Sigmoid colon (tissue), 4 donors: ENCODE data around the gene PROSER3.

Experiments
- EP300 ChIP-seq, 4 donors: sonication (generic); formaldehyde crosslinking; IDR thresholded peaks; one replicate each; pipeline ENCODE4 v1.6.1; 2017; ENCODE audit warnings: antibody characterized with exemption in 4 of 4
- POLR2A ChIP-seq, 2 donors: fragments of 450-650 bp; IDR thresholded peaks; one replicate each; pipeline ENCODE4 v1.6.1; 2016; ENCODE audit warnings: antibody characterized with exemption in 2 of 2, mild to moderate bottlenecking in 2 of 2, moderate library complexity in 2 of 2
- TF ChIP-seq, protein P1 (sequence below), 4 experiments: fragments of 450-650 bp in 3 of 4; fragments of 200-600 bp in 1 of 4; IDR thresholded peaks; one replicate each; pipeline ENCODE4 v1.5.1; 2016 to 2019; ENCODE audit warnings: antibody characterized with exemption in 4 of 4, mild to moderate bottlenecking in 3 of 4, moderate library complexity in 2 of 4

DNA sequence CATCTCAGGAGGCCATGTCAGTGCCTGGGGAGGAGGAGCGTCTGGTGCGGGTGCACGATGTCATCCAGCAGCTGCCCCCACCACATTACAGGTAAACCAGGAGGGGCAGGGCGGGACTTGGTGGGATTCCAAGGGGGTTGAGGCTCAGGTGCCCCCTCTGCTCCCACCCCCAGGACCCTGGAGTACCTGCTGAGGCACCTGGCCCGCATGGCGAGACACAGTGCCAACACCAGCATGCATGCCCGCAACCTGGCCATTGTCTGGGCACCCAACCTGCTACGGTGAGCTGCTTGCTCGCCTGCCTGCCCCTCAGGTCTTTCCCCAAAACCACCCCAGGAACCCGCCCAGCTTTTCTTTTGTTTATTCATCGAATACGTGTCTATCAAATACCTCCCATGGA is 24.6 kb downstream of the PROSER3 start:
- TF ChIP-seq, protein P1, sequence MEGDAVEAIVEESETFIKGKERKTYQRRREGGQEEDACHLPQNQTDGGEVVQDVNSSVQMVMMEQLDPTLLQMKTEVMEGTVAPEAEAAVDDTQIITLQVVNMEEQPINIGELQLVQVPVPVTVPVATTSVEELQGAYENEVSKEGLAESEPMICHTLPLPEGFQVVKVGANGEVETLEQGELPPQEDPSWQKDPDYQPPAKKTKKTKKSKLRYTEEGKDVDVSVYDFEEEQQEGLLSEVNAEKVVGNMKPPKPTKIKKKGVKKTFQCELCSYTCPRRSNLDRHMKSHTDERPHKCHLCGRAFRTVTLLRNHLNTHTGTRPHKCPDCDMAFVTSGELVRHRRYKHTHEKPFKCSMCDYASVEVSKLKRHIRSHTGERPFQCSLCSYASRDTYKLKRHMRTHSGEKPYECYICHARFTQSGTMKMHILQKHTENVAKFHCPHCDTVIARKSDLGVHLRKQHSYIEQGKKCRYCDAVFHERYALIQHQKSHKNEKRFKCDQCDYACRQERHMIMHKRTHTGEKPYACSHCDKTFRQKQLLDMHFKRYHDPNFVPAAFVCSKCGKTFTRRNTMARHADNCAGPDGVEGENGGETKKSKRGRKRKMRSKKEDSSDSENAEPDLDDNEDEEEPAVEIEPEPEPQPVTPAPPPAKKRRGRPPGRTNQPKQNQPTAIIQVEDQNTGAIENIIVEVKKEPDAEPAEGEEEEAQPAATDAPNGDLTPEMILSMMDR (IDR thresholded peaks at IDR 0.05) = no peak
- no peak for TF ChIP-seq POLR2A (IDR thresholded peaks at IDR 0.05)
- TF ChIP-seq EP300 (IDR thresholded peaks at IDR 0.05) = no peak
